HG02840 (cell line): ENCODE measurements around the gene UTY.

Experiments
- ATAC-seq: cut with Tn5 transposase; IDR thresholded peaks from one replicate; pipeline ENCODE4 v1.9.1; 2021; ENCODE audit warnings: mild to moderate bottlenecking, moderate library complexity, moderate number of reproducible peaks; ENCODE audit not compliant: unreplicated experiment, low FRiP score

Gene UTY

GRCh38 chrY:13416869-13417661, 62.8 kb downstream of the UTY start:
- no peak for ATAC-seq

GRCh38 chrY:13415556-13415955, 64.3 kb downstream of the UTY start:
- ATAC-seq, result no peak

- no peak for ATAC-seq
Observed at GRCh38 chrY:13398876-13399275, 81.0 kb downstream of the UTY start.

- ATAC-seq, result no peak
Observed at GRCh38 chrY:13381110-13381683, 98.6 kb downstream of the UTY start.

- no peak for ATAC-seq
Observed at GRCh38 chrY:13370868-13371800, 108.7 kb downstream of the UTY start.

- ATAC-seq, result no peak
Observed at GRCh38 chrY:13370245-13370644, 109.6 kb downstream of the UTY start.

GRCh38 chrY:13368513-13368845, 111.4 kb downstream of the UTY start:
- ATAC-seq, result no peak

- ATAC-seq, result no peak
Observed at GRCh38 chrY:13363641-13364040, 116.2 kb downstream of the UTY start.

GRCh38 chrY:13362662-13363061, 117.2 kb downstream of the UTY start:
- no peak for ATAC-seq

- no peak for ATAC-seq
Observed at GRCh38 chrY:13361656-13362636, 117.9 kb downstream of the UTY start.

GRCh38 chrY:13351443-13351842, 128.4 kb downstream of the UTY start:
- no peak for ATAC-seq

- ATAC-seq, result no peak
Observed at GRCh38 chrY:13347106-13347505, 132.7 kb downstream of the UTY start.

- ATAC-seq, result no peak
Observed at GRCh38 chrY:13345549-13345948, 134.3 kb downstream of the UTY start.

- ATAC-seq, result no peak
Observed at GRCh38 chrY:13343307-13343946, 136.4 kb downstream of the UTY start.

GRCh38 chrY:13339939-13340338, 139.9 kb downstream of the UTY start:
- no peak for ATAC-seq

- no peak for ATAC-seq
Observed at GRCh38 chrY:13339381-13339780, 140.5 kb downstream of the UTY start.

GRCh38 chrY:13338711-13339110, 141.1 kb downstream of the UTY start:
- ATAC-seq, result no peak

GRCh38 chrY:13337934-13338333, 141.9 kb downstream of the UTY start:
- ATAC-seq, result no peak

- ATAC-seq, result no peak
Observed at GRCh38 chrY:13333791-13334190, 146.0 kb downstream of the UTY start.

- ATAC-seq, result no peak
Observed at GRCh38 chrY:13330651-13331050, 149.2 kb downstream of the UTY start.
